AG04450 (cell line): ENCODE results near the gene POMP. TPM values are rescaled to one million over a fixed set of nuclear protein-coding genes. Genes with fewer than 3 reads are reported as not detected.

ENCODE experiments used
- CTCF ChIA-PET: fragments of 300-600, 350-600 bp; formaldehyde crosslinking; extraction: SDS; loops from one replicate; lab custom pipeline; 2022; ENCODE audit warnings: antibody characterized with exemption, inconsistent platforms; lab: Charles Lee
- POLR2A ChIA-PET: fragments of 350-600 bp; formaldehyde crosslinking; extraction: SDS; loops from one replicate; lab custom pipeline; 2021; ENCODE audit warnings: antibody characterized with exemption, inconsistent platforms; lab: Yijun Ruan, JAX
- DNase-seq: peaks from one replicate; pipeline ENCODE4 v3.0.0-alpha.2; 2011; ENCODE audit warnings: low read depth, low spot score
- H3K27ac ChIP-seq: one replicate; pipeline ENCODE4 v1.5.1; 2012; ENCODE audit warnings: low read depth, low read length, control low read depth
- H3K27me3 ChIP-seq: one replicate; pipeline ENCODE4 v1.6.0; 2012; ENCODE audit warnings: low read length; ENCODE audit not compliant: control insufficient read depth, insufficient read depth
- H3K4me3 ChIP-seq: 2 replicates; pipeline ENCODE4 v1.5.1; 2011; ENCODE audit warnings: mild to moderate bottlenecking, low read depth, low read length, control low read depth
- H3K9me3 ChIP-seq: 2 replicates; pipeline ENCODE4 v1.5.1; 2012; ENCODE audit warnings: low read length; ENCODE audit not compliant: control insufficient read depth, insufficient read depth
- CTCF ChIP-seq: IDR thresholded peaks from 2 replicates; pipeline ENCODE4 v1.5.1; 2011; ENCODE audit warnings: low read depth, low read length, control low read depth, inconsistent platforms
- polyA plus RNA-seq: library from polyadenylated mRNA; depleted of rRNA; stranded (reverse); fragments of >200 nt; gene quantifications from 2 replicates; pipeline ENCODE4 v1.2.3, GENCODE V29; 2011

POMP gene
- polyA plus RNA-seq, 1 experiment = 117 TPM

GRCh38 chr13:28611654-28612131, 47.2 kb upstream of the POMP start:
- ChIA-PET POLR2A (no interaction called here), CTCF (no interaction called here)
- Histone ChIP-seq H3K4me3 (no peak overlapping the region), H3K9me3 (no peaks in the 10 kb centered on the region; the same call in 1 of the 2 replicates), H3K27me3 (no peaks in the 10 kb centered on the region), H3K27ac (no peak overlapping the region)
- TF ChIP-seq CTCF = no peak
- DNase-seq = no peak

- no peak for DNase-seq
- POLR2A ChIA-PET = no interaction called here
- CTCF ChIA-PET = no interaction called here
These were observed 45.4 kb upstream of the POMP start for GRCh38 chr13:28613562-28613961.

GRCh38 chr13:28615916-28616446, 42.9 kb upstream of the POMP start:
- CTCF ChIA-PET = no interaction called here
- Histone ChIP-seq H3K27me3 (no peaks in the 10 kb centered on the region), H3K4me3 (no peak overlapping the region), H3K27ac (no peak overlapping the region), H3K9me3 (no peaks in the 10 kb centered on the region; the same call in none of the 2 replicates)
- POLR2A ChIA-PET = no interaction called here
- TF ChIP-seq CTCF = no peak
- no peak for DNase-seq

More at GRCh38 chr13:28613562-28613961, 45.4 kb upstream of the POMP start:
- Histone ChIP-seq H3K4me3 (no peak overlapping the region), H3K9me3 (no peaks in the 10 kb centered on the region; the same call in none of the 2 replicates), H3K27me3 (no peaks in the 10 kb centered on the region), H3K27ac (no peak overlapping the region)
- TF ChIP-seq CTCF = no peak

- Histone ChIP-seq H3K27me3 (no peaks in the 10 kb centered on the region), H3K27ac (no peak overlapping the region), H3K4me3 (no peak overlapping the region), H3K9me3 (no peaks in the 10 kb centered on the region; the same call in 1 of the 2 replicates)
- ChIA-PET POLR2A (no interaction called here), CTCF (interaction anchor here (1.4 kb wide), 2 partner anchors 294 to 295 kb away, joined by 3 read pairs; no protein-coding TSS in a partner anchor)
- TF ChIP-seq CTCF = no peak
- no peak for DNase-seq
These were observed 40.5 kb upstream of the POMP start for GRCh38 chr13:28618230-28618994.
